ENCODE measurements around the gene LMF1.

- TF ChIP-seq CTCF (IDR thresholded peaks at IDR 0.05; ENCODE audit: low read depth, low read length, poor library complexity, severe bottlenecking), result no peak
- TF ChIP-seq EZH2phosphoT487 (IDR thresholded peaks at IDR 0.05; ENCODE audit: borderline replicate concordance, low read length), result no peak
Measured at GRCh38 chr16:803754-804080, 167.1 kb downstream of the LMF1 start.

Data from DOHH2 (cell line).